Cardiac fibroblast (primary cell): ENCODE data around the gene N4BP2L1.

Experiments
- DNase-seq, 2 donors: peaks; one replicate each; pipeline versions ENCODE4 v3.0.0 to v3.0.0-alpha.2; 2010; ENCODE audit warnings: low read depth in 2 of 2
- H3K4me3 ChIP-seq, 2 donors: replicated peaks in 1 of 2; 1 replicate in 1 of 2; 2 replicates in 1 of 2; pipeline ENCODE4 v1.5.1; 2011; ENCODE audit warnings: low read depth in 2 of 2, low read length in 2 of 2, mild to moderate bottlenecking in 2 of 2, moderate library complexity in 1 of 2
- CTCF ChIP-seq: IDR thresholded peaks from one replicate; pipeline ENCODE4 v1.5.1; 2011; ENCODE audit warnings: low read depth, mild to moderate bottlenecking, low read length, inconsistent platforms

The N4BP2L1 gene

GRCh38 chr13:32471187-32471922, 43.4 kb upstream of the N4BP2L1 start:
- peak; percentile 66 to 87 for DNase-seq
- H3K4me3 ChIP-seq = no peak overlapping the region
- no peak for TF ChIP-seq CTCF

DNA sequence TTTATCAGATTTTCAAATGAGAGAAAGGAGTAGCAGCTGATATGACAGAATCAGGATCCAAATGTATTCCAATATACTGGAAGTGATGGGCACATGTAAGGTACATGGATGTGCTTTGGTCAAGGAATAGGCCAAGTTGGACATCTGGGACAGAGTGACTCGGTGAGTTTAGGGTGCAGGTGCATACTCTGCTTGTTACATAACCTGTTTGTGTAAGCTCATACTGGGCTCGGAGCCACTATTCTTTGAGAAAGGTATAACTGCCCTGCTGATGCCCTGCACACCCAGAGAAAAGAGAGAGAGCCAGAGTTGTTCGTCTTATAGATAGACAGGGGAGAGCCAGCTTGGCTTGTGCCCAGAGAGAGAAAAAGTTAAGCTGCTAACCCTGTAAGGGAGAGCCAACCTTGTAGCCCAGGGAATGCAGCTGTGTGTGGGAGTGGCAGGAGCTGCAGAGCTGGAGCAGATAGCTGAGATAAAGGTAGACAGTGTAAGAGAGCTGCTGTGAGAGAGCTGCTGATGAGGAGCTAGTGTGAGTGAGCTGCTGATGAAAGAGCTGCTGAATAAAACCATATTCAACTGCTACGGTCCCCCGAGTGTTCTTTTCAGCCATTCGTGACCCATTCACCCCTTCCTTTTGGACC, 40.7 kb upstream of the N4BP2L1 start:
- peak in 1 of 2 donors; percentile 45 for DNase-seq
- TF ChIP-seq CTCF = no peak
- H3K4me3 ChIP-seq = no peak overlapping the region

- TF ChIP-seq CTCF = no peak
- no peak for DNase-seq
- no peak overlapping the region for H3K4me3 ChIP-seq
Measured at GRCh38 chr13:32456591-32456990, 28.7 kb upstream of the N4BP2L1 start.

- DNase-seq = no peak
- no peak overlapping the region for H3K4me3 ChIP-seq
- no peak for TF ChIP-seq CTCF
Measured at GRCh38 chr13:32455594-32455903, 27.6 kb upstream of the N4BP2L1 start.

- DNase-seq = no peak
- no peak overlapping the region for H3K4me3 ChIP-seq
- no peak for TF ChIP-seq CTCF
Measured at GRCh38 chr13:32454886-32455593, 27.1 kb upstream of the N4BP2L1 start.

- H3K4me3 ChIP-seq = no peak overlapping the region
- no peak for TF ChIP-seq CTCF
- DNase-seq = peak; percentile 24 to 67
Measured at GRCh38 chr13:32453981-32454380, 26.1 kb upstream of the N4BP2L1 start.
